Forelimb muscle (tissue), 1 donor: ENCODE results near the gene GKAP1. TPM values are rescaled to one million over a fixed set of nuclear protein-coding genes. Genes with fewer than 3 reads are reported as not detected.

Source experiments
- polyA plus RNA-seq: library from polyadenylated mRNA; unstranded; fragments of 120-200 nt; gene quantifications from one replicate; pipeline ENCODE4 v1.2.1, GENCODE V29; 2013; ENCODE audit not compliant: insufficient read length

Gene GKAP1
- polyA plus RNA-seq, 1 donor = 20.2 TPM

Other genes starting within 250 kb of the GKAP1 start
- 4.2 TPM for gene IDNK, start 194.6 kb downstream of the GKAP1 start, polyA plus RNA-seq
- gene UBQLN1, start 109.8 kb downstream of the GKAP1 start, polyA plus RNA-seq = 63.5 TPM
- gene KIF27, start 103.7 kb upstream of the GKAP1 start, polyA plus RNA-seq = 7.8 TPM
- 431 TPM for gene HNRNPK, start 162.4 kb upstream of the GKAP1 start, polyA plus RNA-seq
- 7.9 TPM for gene RMI1, start 163.0 kb upstream of the GKAP1 start, polyA plus RNA-seq